GM12874 (cell line): ENCODE data around the gene ZNF277.

ENCODE experiments used
- CTCF ChIP-seq: IDR thresholded peaks from 2 replicates; pipeline ENCODE4 v1.5.1; 2011; ENCODE audit warnings: low read depth, mild to moderate bottlenecking, control low read depth, low read length, moderate library complexity; ENCODE audit not compliant: insufficient read depth

ZNF277 gene

GRCh38 chr7:112341464-112341863 lies 135.0 kb downstream of the ZNF277 start:
- TF ChIP-seq CTCF: no peak

GRCh38 chr7:112346381-112347060 lies 140.0 kb downstream of the ZNF277 start:
- TF ChIP-seq CTCF: no peak

GRCh38 chr7:112347088-112347487 lies 140.6 kb downstream of the ZNF277 start:
- TF ChIP-seq CTCF: no peak

GRCh38 chr7:112350585-112350984 lies 144.1 kb downstream of the ZNF277 start:
- no peak for TF ChIP-seq CTCF

- TF ChIP-seq CTCF: no peak
These were observed 150.1 kb downstream of the ZNF277 start for GRCh38 chr7:112356596-112356995.

- no peak for TF ChIP-seq CTCF
These were observed 150.6 kb downstream of the ZNF277 start for GRCh38 chr7:112357136-112357535.

GRCh38 chr7:112358513-112358912 lies 152.0 kb downstream of the ZNF277 start:
- TF ChIP-seq CTCF: no peak
